HG03159 (cell line): ENCODE results near the gene OVOL3.
"Not testable (repeated sequence)": the region's sequence is repeated elsewhere in the genome, so short reads cannot be mapped to it uniquely, and the experiment has no call there.

Experiments used
- ATAC-seq: cut with Tn5 transposase; IDR thresholded peaks from one replicate; pipeline ENCODE4 v1.9.1; 2021; ENCODE audit warnings: mild to moderate bottlenecking, moderate library complexity; ENCODE audit not compliant: unreplicated experiment

OVOL3 gene

GRCh38 chr19:36110487-36111199, at the start of gene OVOL3:
TSS of gene OVOL3 (plus strand) at chr19:36111143. CDS start at chr19:36111203, 60 bp downstream.
- ATAC-seq, result no peak

- ATAC-seq, result no peak
Measured at GRCh38 chr19:36061367-36061766, 49.6 kb upstream of the OVOL3 start.

- no peak for ATAC-seq
Measured at GRCh38 chr19:36064826-36065225, 46.1 kb upstream of the OVOL3 start.

GRCh38 chr19:36067681-36068080, 43.3 kb upstream of the OVOL3 start:
- ATAC-seq, result no peak

- not testable (repeated sequence) for ATAC-seq
Measured at GRCh38 chr19:36068810-36069499, 42.0 kb upstream of the OVOL3 start.

- no peak for ATAC-seq
Measured at GRCh38 chr19:36072081-36072480, 38.9 kb upstream of the OVOL3 start.

GRCh38 chr19:36073121-36073876, 37.6 kb upstream of the OVOL3 start:
- ATAC-seq, result no peak

GRCh38 chr19:36079389-36079945, 31.5 kb upstream of the OVOL3 start:
- no peak for ATAC-seq

GRCh38 chr19:36081385-36081784, 29.6 kb upstream of the OVOL3 start:
- ATAC-seq, result no peak

GRCh38 chr19:36081894-36082293, 29.0 kb upstream of the OVOL3 start:
- no peak for ATAC-seq

GRCh38 chr19:36082916-36083315, 28.0 kb upstream of the OVOL3 start:
- no peak for ATAC-seq

GRCh38 chr19:36084231-36085009, 26.5 kb upstream of the OVOL3 start:
- ATAC-seq, result no peak

- no peak for ATAC-seq
Measured at GRCh38 chr19:36086326-36086725, 24.6 kb upstream of the OVOL3 start.

- ATAC-seq, result no peak
Measured at GRCh38 chr19:36089847-36090246, 21.1 kb upstream of the OVOL3 start.

- ATAC-seq, result no peak
Measured at GRCh38 chr19:36090910-36091695, 19.8 kb upstream of the OVOL3 start.

- ATAC-seq, result no peak
Measured at GRCh38 chr19:36092566-36092965, 18.4 kb upstream of the OVOL3 start.

- ATAC-seq, result no peak
Measured at GRCh38 chr19:36093146-36093662, 17.7 kb upstream of the OVOL3 start.

- no peak for ATAC-seq
Measured at GRCh38 chr19:36093687-36094086, 17.3 kb upstream of the OVOL3 start.

- ATAC-seq, result no peak
Measured at GRCh38 chr19:36097036-36097435, 13.9 kb upstream of the OVOL3 start.
